ENCODE data around the gene PKP1.

Gene PKP1

DNA sequence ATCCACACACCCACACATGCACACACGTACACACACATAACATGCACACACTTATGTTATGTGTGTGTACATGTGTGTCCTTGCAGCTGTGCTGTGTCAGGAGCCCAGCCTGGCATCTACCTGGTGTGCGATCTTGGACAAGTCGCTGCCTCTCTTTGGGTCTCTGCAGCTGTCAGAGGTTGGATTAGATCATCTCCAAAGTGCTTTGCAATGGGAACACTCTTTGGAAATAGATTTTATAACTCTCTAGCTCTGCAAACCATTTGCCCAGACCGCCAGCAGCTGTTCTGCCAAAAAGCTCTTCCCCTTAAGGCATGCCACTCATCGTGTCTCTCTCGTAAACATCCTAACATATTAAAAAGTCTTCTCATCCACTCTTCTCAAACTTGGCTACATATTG, 4.7 kb downstream of the PKP1 start:
- H3K4me3 ChIP-seq (ENCODE audit: low read length), result no peak overlapping the region
- no peaks in the 10 kb centered on the region for H3K36me3 ChIP-seq (ENCODE audit: insufficient read depth, low read depth, low read length)
- H3K9ac ChIP-seq (ENCODE audit: low read depth, low read length), result no peak overlapping the region
- H3K27ac ChIP-seq (ENCODE audit: low read length), result no peak overlapping the region
- no peaks in the 10 kb centered on the region for H3K9me3 ChIP-seq (ENCODE audit: insufficient read depth, low read depth, low read length)
- peaks cover 47% of the 10 kb centered on the region for H3K27me3 ChIP-seq (ENCODE audit: insufficient read depth, low read length)
- peaks cover 8% of the 10 kb centered on the region; the same call in 1 of the 2 replicates for H3K4me1 ChIP-seq (ENCODE audit: insufficient read depth, low read length)

DNA sequence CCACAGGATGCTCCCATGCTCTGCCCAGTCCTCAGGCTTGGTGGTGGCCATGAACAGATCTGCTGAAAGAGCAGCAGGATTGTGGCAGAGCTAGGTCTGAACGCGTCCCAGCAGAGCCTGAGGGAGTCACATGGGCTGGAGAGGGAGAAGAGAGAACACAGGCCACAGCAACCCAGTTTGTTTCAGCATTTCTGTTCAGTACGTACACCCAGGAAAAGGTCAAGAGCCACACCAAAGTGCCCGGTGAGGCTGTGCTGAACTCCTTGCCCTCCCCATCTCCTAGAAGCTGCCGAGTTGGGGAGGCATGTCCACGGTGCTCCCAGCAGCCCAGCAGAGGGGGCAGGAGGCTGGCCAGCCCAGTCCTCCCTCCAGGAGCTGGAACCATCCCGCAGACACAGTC, 5.5 kb downstream of the PKP1 start:
- H3K4me3 ChIP-seq (ENCODE audit: low read length), result no peak overlapping the region
- no peak overlapping the region for H3K9ac ChIP-seq (ENCODE audit: low read depth, low read length)
- peaks cover 7% of the 10 kb centered on the region; the same call in 1 of the 2 replicates for H3K4me1 ChIP-seq (ENCODE audit: insufficient read depth, low read length)
- no peak overlapping the region for H3K27ac ChIP-seq (ENCODE audit: low read length)
- no peaks in the 10 kb centered on the region for H3K9me3 ChIP-seq (ENCODE audit: insufficient read depth, low read depth, low read length)
- peaks cover 39% of the 10 kb centered on the region for H3K27me3 ChIP-seq (ENCODE audit: insufficient read depth, low read length)
- H3K36me3 ChIP-seq (ENCODE audit: insufficient read depth, low read depth, low read length), result no peaks in the 10 kb centered on the region

DNA sequence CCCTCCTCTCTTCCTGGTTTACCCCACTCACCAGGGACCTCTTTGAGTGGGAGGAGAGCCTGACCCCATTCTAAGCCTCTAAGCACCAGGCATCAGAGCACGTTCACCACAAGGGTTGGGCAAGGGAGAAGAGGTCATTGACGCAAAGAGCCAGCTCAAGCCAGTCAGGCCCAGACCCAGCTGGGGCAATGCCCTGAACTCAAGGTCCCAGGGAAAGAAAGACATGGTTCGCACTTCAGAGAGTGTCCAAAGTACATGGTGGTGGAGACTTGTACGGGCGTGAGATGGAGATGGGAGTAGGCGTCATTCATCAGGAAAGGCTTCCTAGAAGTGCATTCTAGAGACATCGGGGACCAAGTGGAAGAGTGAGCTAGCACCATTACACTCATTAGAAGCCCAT, 7.2 kb downstream of the PKP1 start:
- Histone ChIP-seq H3K9ac (ENCODE audit: low read depth, low read length) (no peak overlapping the region), H3K9me3 (ENCODE audit: insufficient read depth, low read depth, low read length) (no peaks in the 10 kb centered on the region), H3K36me3 (ENCODE audit: insufficient read depth, low read depth, low read length) (no peaks in the 10 kb centered on the region), H3K27me3 (ENCODE audit: insufficient read depth, low read length) (peaks cover 21% of the 10 kb centered on the region; the same call in 1 of the 2 replicates), H3K4me3 (ENCODE audit: low read length) (no peak overlapping the region), H3K4me1 (ENCODE audit: insufficient read depth, low read length) (peaks cover 12% of the 10 kb centered on the region), H3K27ac (ENCODE audit: low read length) (no peak overlapping the region)

DNA sequence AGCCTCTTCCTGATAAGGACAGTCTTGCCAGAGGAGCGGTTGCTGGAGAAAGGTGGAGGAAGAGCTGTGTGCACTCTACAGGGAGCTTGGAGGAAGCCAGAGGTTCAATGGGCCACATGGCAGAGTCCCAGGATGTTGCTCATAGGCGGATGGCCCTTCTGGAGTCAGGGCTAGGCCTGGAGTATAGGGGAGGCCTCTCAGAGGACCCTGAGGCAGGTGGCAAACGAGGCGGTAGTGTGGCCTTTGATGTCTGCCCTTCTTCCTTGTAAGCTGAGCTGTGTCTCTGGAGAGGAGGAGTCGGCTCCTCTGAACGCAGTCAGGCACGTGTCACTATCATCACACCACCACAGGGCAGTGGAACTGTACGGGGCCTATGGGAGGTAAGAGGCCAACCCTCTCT, 8.6 kb downstream of the PKP1 start:
- 0 out of 2 replicates have a peak, but pooled peaks cover 9% of the 10 kb centered on the region for H3K27me3 ChIP-seq (ENCODE audit: insufficient read depth, low read length)
- H3K9me3 ChIP-seq (ENCODE audit: insufficient read depth, low read depth, low read length), result no peaks in the 10 kb centered on the region
- no peak overlapping the region for H3K4me3 ChIP-seq (ENCODE audit: low read length)
- peaks cover 12% of the 10 kb centered on the region for H3K4me1 ChIP-seq (ENCODE audit: insufficient read depth, low read length)
- H3K36me3 ChIP-seq (ENCODE audit: insufficient read depth, low read depth, low read length), result no peaks in the 10 kb centered on the region
- H3K9ac ChIP-seq (ENCODE audit: low read depth, low read length), result no peak overlapping the region
- H3K27ac ChIP-seq (ENCODE audit: low read length), result no peak overlapping the region

DNA sequence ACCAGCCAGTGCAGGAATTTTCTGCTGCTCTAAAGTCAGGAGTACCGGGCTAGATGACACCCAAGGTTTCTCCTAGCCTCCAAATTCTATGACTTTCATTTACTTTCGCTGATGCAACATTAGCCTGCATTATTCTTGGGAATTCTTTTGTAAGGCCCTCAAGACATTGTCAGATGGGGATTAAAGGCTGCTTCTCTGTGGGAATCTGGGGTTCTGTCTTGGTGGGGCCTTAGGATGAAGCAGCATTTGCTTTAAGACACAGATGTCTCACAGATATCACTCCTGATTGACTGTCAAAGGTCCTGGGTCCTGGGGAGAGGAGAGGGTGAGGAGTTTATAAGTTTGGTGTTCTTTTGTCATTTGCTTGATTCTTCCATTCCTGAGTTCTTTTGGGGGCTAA, 11.6 kb downstream of the PKP1 start:
- no peak overlapping the region for H3K27ac ChIP-seq (ENCODE audit: low read length)
- no peaks in the 10 kb centered on the region for H3K36me3 ChIP-seq (ENCODE audit: insufficient read depth, low read depth, low read length)
- H3K4me1 ChIP-seq (ENCODE audit: insufficient read depth, low read length), result peaks cover 9% of the 10 kb centered on the region
- no peak overlapping the region for H3K4me3 ChIP-seq (ENCODE audit: low read length)
- no peaks in the 10 kb centered on the region for H3K9me3 ChIP-seq (ENCODE audit: insufficient read depth, low read depth, low read length)
- no peak overlapping the region for H3K9ac ChIP-seq (ENCODE audit: low read depth, low read length)
- H3K27me3 ChIP-seq (ENCODE audit: insufficient read depth, low read length), result no peaks in the 10 kb centered on the region

DNA sequence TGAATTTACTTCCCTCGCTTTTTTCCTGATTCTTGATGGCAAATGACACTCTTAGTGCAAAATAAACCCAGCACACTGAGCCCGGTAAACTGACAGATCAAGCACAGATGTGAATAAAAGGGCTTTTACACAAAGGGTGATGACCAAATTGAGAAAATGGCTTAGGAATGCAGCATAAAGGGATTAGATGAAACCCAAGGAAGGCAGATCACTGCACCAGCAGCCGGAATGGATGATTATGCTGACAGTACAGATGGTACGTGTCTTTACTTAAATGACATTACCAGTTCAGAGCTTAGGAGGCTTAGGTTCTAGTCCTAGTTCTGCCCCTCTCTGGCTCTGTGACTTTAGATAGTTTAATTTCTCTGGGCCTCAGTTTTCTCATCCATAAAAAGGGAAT, 12.0 kb downstream of the PKP1 start:
- no peaks in the 10 kb centered on the region for H3K9me3 ChIP-seq (ENCODE audit: insufficient read depth, low read depth, low read length)
- H3K4me3 ChIP-seq (ENCODE audit: low read length), result no peak overlapping the region
- H3K9ac ChIP-seq (ENCODE audit: low read depth, low read length), result no peak overlapping the region
- H3K36me3 ChIP-seq (ENCODE audit: insufficient read depth, low read depth, low read length), result no peaks in the 10 kb centered on the region
- H3K27ac ChIP-seq (ENCODE audit: low read length), result no peak overlapping the region
- H3K4me1 ChIP-seq (ENCODE audit: insufficient read depth, low read length), result peaks cover 5% of the 10 kb centered on the region; the same call in 1 of the 2 replicates
- no peaks in the 10 kb centered on the region for H3K27me3 ChIP-seq (ENCODE audit: insufficient read depth, low read length)

DNA sequence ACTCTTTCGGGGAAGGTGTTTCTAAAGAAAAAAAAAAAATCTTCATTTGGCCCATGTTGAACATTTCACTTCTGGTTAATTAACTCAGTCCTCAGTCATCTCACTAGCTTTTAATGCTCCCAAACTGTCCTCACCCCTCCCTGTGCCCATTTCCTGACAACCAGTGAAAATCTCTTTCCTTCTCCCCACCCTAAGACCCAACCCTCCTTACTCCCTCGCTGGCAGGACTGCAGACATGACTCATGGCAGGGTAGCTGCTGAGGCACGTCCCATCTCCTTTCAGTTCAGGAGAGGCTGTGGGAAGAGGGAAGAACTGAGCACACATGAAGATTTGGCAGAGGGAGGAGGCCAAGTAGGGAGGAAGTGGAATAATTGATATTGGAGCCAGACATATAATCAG, 12.6 kb downstream of the PKP1 start:
- H3K4me3 ChIP-seq (ENCODE audit: low read length), result no peak overlapping the region
- H3K36me3 ChIP-seq (ENCODE audit: insufficient read depth, low read depth, low read length), result no peaks in the 10 kb centered on the region
- H3K4me1 ChIP-seq (ENCODE audit: insufficient read depth, low read length), result peaks cover 5% of the 10 kb centered on the region; the same call in 1 of the 2 replicates
- H3K9me3 ChIP-seq (ENCODE audit: insufficient read depth, low read depth, low read length), result no peaks in the 10 kb centered on the region
- no peak overlapping the region for H3K27ac ChIP-seq (ENCODE audit: low read length)
- no peaks in the 10 kb centered on the region for H3K27me3 ChIP-seq (ENCODE audit: insufficient read depth, low read length)
- H3K9ac ChIP-seq (ENCODE audit: low read depth, low read length), result no peak overlapping the region

DNA sequence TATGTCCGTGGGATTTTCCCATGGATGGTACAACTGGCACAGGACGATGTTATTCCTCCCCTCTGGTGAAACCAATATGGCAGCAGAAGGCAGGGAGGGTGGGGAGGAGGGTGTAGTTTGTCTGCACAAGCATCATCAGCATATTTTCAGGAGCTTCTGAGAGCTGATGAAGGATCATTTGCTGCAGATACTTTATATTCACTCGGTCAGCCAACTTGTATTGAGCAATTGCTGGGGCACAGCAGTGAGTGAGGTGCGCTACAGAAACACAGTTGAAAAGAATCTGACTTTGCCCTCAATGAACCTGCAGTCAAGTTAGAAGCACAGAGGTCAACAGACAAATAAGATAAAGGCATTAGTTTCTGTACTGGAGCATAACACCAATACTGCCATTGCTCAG, 13.0 kb downstream of the PKP1 start:
- Histone ChIP-seq H3K4me1 (ENCODE audit: insufficient read depth, low read length) (peaks cover 5% of the 10 kb centered on the region; the same call in 1 of the 2 replicates), H3K27ac (ENCODE audit: low read length) (no peak overlapping the region), H3K27me3 (ENCODE audit: insufficient read depth, low read length) (no peaks in the 10 kb centered on the region), H3K9ac (ENCODE audit: low read depth, low read length) (no peak overlapping the region), H3K9me3 (ENCODE audit: insufficient read depth, low read depth, low read length) (no peaks in the 10 kb centered on the region), H3K4me3 (ENCODE audit: low read length) (no peak overlapping the region), H3K36me3 (ENCODE audit: insufficient read depth, low read depth, low read length) (no peaks in the 10 kb centered on the region)

DNA sequence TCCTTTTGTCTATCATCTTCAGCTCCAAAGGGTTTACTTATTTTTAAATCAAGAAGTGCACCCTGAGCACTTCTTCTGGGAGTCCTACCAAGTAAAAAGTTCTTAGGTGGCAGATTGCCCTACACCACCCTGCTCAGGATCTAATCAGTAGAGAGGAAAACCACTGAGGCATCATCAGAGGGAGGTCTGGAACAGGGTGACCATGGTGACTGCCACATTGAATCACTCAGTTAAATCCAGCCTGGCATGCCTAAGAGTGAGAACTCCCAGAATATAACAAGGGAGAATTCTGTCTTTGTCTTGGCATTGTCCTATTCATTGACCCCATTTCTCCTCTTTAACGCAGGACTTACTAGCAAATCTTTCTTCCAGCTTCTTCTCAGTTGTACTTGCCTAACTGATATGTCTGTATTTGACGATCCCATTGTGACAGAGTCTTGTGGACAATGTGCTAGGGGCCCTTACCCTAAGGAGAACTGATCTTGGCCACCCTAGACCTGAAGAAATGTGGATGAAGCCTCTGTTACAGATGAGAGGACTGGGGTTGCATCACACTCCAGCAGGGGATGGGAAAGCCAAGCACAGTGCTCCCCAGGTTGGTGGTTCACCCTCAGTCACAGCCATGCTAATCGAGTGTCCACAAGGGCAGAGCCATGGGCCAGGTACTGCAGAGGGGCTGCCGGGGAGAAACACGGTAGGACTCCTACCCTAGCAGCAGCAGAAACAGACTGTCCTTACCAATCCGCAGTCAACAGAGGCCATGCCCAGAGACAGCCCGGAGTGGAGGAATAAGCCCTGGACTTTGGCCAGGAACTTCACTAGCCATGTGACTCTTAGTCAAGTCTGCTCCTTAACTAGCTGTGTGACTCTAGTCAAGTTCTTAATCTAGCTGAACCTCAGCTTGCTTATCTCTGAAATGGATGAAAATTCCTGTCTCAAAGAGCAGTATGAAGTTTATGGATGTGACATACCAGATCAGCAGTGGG, 15.4 kb downstream of the PKP1 start:
- H3K27me3 ChIP-seq (ENCODE audit: insufficient read depth, low read length), result no peaks in the 10 kb centered on the region
- no peaks in the 10 kb centered on the region for H3K36me3 ChIP-seq (ENCODE audit: insufficient read depth, low read depth, low read length)
- H3K27ac ChIP-seq (ENCODE audit: low read length), result no peak overlapping the region
- H3K4me3 ChIP-seq (ENCODE audit: low read length), result no peak overlapping the region
- H3K9me3 ChIP-seq (ENCODE audit: insufficient read depth, low read depth, low read length), result no peaks in the 10 kb centered on the region
- no peak overlapping the region for H3K9ac ChIP-seq (ENCODE audit: low read depth, low read length)
- H3K4me1 ChIP-seq (ENCODE audit: insufficient read depth, low read length), result peaks cover 5% of the 10 kb centered on the region; the same call in 1 of the 2 replicates

DNA sequence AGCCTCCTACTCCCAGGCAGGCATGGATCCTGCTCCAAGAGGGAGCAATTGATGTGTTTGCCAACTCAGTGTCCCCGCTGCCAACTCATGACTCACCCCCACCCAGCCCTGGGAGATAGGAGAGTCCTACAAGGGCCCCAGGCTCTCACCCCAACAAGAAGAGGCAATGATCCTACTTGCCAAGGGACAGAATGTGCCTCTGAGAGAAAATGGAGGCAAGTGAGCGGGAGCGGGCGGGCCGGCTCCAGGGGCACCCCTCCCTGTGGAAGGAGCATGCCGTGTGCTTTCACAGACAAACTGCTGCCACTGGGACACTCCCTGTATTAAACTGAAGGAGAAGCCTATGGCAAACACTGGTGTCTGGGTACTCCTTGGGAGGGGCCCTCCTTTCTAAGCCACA, 16.7 kb downstream of the PKP1 start:
- Histone ChIP-seq H3K27me3 (ENCODE audit: insufficient read depth, low read length) (no peaks in the 10 kb centered on the region), H3K27ac (ENCODE audit: low read length) (no peak overlapping the region)

DNA sequence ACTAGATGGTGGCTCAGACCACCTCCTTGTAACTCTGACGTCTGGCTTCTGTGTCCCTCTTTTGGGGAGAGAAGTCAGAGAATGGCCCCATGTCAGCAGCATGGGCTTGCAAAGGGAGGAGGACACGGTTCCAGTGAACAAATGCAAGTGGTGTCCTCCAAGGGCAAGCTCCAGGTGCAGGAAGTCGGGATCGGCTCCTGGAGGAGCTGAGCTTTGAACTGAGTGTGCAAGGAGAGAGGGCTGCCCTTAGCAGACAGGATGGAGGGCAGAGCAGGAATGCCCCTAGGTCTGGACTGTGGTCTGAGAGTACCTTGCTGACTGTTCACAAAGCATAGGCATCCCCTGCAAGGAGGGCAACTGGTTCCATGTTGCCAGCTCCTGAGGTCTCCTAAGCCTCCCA, 17.3 kb downstream of the PKP1 start:
- Histone ChIP-seq H3K27ac (ENCODE audit: low read length) (no peak overlapping the region), H3K4me1 (ENCODE audit: insufficient read depth, low read length) (no peaks in the 10 kb centered on the region), H3K9ac (ENCODE audit: low read depth, low read length) (no peak overlapping the region), H3K9me3 (ENCODE audit: insufficient read depth, low read depth, low read length) (no peaks in the 10 kb centered on the region), H3K4me3 (ENCODE audit: low read length) (no peak overlapping the region), H3K27me3 (ENCODE audit: insufficient read depth, low read length) (no peaks in the 10 kb centered on the region; the same call in 1 of the 2 replicates), H3K36me3 (ENCODE audit: insufficient read depth, low read depth, low read length) (no peaks in the 10 kb centered on the region)

More for the DNA sequence above, 16.7 kb downstream of the PKP1 start:
- no peaks in the 10 kb centered on the region for H3K9me3 ChIP-seq (ENCODE audit: insufficient read depth, low read depth, low read length)
- no peaks in the 10 kb centered on the region for H3K36me3 ChIP-seq (ENCODE audit: insufficient read depth, low read depth, low read length)
- H3K9ac ChIP-seq (ENCODE audit: low read depth, low read length), result no peak overlapping the region
- peaks cover 1% of the 10 kb centered on the region; the same call in 1 of the 2 replicates for H3K4me1 ChIP-seq (ENCODE audit: insufficient read depth, low read length)
- H3K4me3 ChIP-seq (ENCODE audit: low read length), result no peak overlapping the region
